ENCODE data around the gene CCDC121. TPM values are rescaled to one million over a fixed set of nuclear protein-coding genes. Genes with fewer than 3 reads are reported as not detected.
"Not testable (repeated sequence)": the region's sequence is repeated elsewhere in the genome, so short reads cannot be mapped to it uniquely, and the experiment has no call there.

CCDC121 gene
- total RNA-seq, 1 experiment from 2014 or later = 3.3 TPM

DNA sequence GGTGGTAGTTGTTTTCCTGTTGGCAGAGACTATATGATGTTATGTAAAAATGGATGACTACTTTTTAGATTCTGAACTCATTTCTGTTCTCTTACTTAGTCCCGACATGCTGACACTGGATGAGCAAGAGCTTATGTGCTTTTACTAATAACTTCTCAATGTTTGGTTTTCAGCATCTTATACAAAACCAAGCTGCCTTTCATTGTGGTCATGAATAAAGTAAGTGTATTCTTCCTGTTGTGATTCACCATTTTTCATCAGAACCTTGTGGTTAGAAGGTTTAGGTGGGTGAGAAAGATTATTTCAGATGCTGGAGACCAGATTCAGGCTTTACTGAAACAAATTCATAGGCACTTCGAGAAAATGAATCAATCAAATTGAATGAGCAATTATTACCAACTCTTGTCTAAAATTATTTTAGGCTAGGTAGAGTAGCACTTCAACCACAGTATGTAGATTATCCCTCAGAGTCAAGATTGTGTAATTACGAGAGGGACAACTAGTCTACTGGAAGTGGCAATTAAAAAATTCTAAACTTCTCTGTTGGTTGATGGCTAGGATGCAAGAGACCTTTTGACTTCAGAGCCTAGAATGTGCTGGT is 9.3 kb upstream of the CCDC121 start:
- POLR2A ChIA-PET (ENCODE audit: low non-redundant PET) = no interaction called here
- no peaks in the 10 kb centered on the region for H3K27me3 ChIP-seq (replicated peaks; ENCODE audit: insufficient read depth, low read depth, low read length, poor library complexity)
- intact Hi-C loops (cut with micrococcal nuclease; ENCODE audit: unreplicated experiment) = no loop called here
- TF ChIP-seq EZH2 (IDR thresholded peaks at IDR 0.05; ENCODE audit: borderline replicate concordance, low read depth, low read length, poor library complexity, severe bottlenecking) = no peak
- TF ChIP-seq, protein P1, sequence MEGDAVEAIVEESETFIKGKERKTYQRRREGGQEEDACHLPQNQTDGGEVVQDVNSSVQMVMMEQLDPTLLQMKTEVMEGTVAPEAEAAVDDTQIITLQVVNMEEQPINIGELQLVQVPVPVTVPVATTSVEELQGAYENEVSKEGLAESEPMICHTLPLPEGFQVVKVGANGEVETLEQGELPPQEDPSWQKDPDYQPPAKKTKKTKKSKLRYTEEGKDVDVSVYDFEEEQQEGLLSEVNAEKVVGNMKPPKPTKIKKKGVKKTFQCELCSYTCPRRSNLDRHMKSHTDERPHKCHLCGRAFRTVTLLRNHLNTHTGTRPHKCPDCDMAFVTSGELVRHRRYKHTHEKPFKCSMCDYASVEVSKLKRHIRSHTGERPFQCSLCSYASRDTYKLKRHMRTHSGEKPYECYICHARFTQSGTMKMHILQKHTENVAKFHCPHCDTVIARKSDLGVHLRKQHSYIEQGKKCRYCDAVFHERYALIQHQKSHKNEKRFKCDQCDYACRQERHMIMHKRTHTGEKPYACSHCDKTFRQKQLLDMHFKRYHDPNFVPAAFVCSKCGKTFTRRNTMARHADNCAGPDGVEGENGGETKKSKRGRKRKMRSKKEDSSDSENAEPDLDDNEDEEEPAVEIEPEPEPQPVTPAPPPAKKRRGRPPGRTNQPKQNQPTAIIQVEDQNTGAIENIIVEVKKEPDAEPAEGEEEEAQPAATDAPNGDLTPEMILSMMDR (conservative IDR thresholded peaks at IDR 0.05; ENCODE audit: low read depth, low read length) = no peak
- peaks cover 72% of the 10 kb centered on the region for H3K36me3 ChIP-seq (ENCODE audit: insufficient read depth, low read length, poor library complexity, severe bottlenecking)
- CTCF ChIA-PET = no interaction called here
- no peaks in the 10 kb centered on the region for H3K9me3 ChIP-seq (ENCODE audit: low read depth, low read length, poor library complexity, severe bottlenecking)
- no TSS peak for BruUV-seq (replicated peaks)
- no peaks in the 10 kb centered on the region for H3K4me1 ChIP-seq (ENCODE audit: insufficient read depth, low read length, poor library complexity, severe bottlenecking)
- no peak for DNase-seq (ENCODE audit: low spot score)
- H3K4me3 ChIP-seq (ENCODE audit: low read depth, low read length, poor library complexity, severe bottlenecking) = no peak overlapping the region
- H3K27ac ChIP-seq (ENCODE audit: low read depth, low read length, poor library complexity, severe bottlenecking) = no peak overlapping the region

DNA sequence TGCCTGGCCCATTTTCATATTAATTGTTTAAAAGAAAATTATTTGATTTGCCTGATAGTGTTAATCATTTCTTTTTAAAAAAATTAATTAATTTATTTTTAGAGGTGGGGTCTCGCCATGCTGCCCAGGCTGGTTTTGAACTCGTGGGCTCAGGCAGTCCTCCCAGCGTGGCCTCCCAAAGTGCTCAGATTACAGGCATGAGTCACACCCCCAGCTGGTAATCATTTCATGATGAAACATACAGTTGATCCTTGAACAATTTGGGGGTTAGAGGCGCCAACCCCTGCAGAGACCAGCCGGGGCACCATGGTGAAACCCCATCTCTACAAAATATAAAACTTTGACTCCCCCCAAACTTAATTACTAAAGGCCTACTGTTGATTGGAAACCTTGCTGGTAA is 8.0 kb upstream of the CCDC121 start:
- Histone ChIP-seq H3K27ac (ENCODE audit: low read depth, low read length, poor library complexity, severe bottlenecking) (no peak overlapping the region), H3K4me1 (ENCODE audit: insufficient read depth, low read length, poor library complexity, severe bottlenecking) (no peaks in the 10 kb centered on the region), H3K9me3 (ENCODE audit: low read depth, low read length, poor library complexity, severe bottlenecking) (no peaks in the 10 kb centered on the region), H3K36me3 (ENCODE audit: insufficient read depth, low read length, poor library complexity, severe bottlenecking) (peaks cover 70% of the 10 kb centered on the region), H3K27me3 (replicated peaks; ENCODE audit: insufficient read depth, low read depth, low read length, poor library complexity) (no peaks in the 10 kb centered on the region), H3K4me3 (ENCODE audit: low read depth, low read length, poor library complexity, severe bottlenecking) (no peak overlapping the region)
- no peak for TF ChIP-seq EZH2 (IDR thresholded peaks at IDR 0.05; ENCODE audit: borderline replicate concordance, low read depth, low read length, poor library complexity, severe bottlenecking)
- TF ChIP-seq, protein P1 (conservative IDR thresholded peaks at IDR 0.05; ENCODE audit: low read depth, low read length) = no peak
- intact Hi-C loops (cut with micrococcal nuclease; ENCODE audit: unreplicated experiment) = no loop called here
- ChIA-PET CTCF (no interaction called here), POLR2A (ENCODE audit: low non-redundant PET) (no interaction called here)
- DNase-seq (ENCODE audit: low spot score) = peak; percentile 28
- BruUV-seq (replicated peaks) = no TSS peak

DNA sequence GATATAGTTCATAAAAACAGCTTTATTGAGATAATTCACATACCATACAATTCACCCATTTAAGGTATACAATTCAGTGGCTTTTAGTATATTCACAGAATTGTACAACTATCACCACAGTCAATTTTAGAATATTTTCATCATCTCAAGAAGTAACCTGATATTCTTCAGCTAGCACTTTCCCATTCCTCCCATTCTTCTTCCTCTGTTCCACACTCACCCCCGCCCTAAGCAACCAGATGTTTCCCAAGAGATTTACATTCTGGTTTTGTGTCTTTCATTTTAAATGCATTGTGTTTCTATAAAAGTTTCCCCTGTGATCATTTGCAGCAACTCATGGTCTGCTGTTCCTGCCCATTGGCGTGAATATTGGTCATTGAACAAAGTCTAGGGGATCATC is 5.5 kb upstream of the CCDC121 start:
- DNase-seq (ENCODE audit: low spot score) = no peak
- CTCF ChIA-PET = no interaction called here
- TF ChIP-seq EZH2 (IDR thresholded peaks at IDR 0.05; ENCODE audit: borderline replicate concordance, low read depth, low read length, poor library complexity, severe bottlenecking) = no peak
- TF ChIP-seq, protein P1 (conservative IDR thresholded peaks at IDR 0.05; ENCODE audit: low read depth, low read length) = no peak
- intact Hi-C loops (cut with micrococcal nuclease; ENCODE audit: unreplicated experiment) = no loop called here
- H3K27ac ChIP-seq (ENCODE audit: low read depth, low read length, poor library complexity, severe bottlenecking) = no peak overlapping the region
- H3K9me3 ChIP-seq (ENCODE audit: low read depth, low read length, poor library complexity, severe bottlenecking) = no peaks in the 10 kb centered on the region
- H3K27me3 ChIP-seq (replicated peaks; ENCODE audit: insufficient read depth, low read depth, low read length, poor library complexity) = no peaks in the 10 kb centered on the region
- H3K4me3 ChIP-seq (ENCODE audit: low read depth, low read length, poor library complexity, severe bottlenecking) = no peak overlapping the region
- no peaks in the 10 kb centered on the region for H3K4me1 ChIP-seq (ENCODE audit: insufficient read depth, low read length, poor library complexity, severe bottlenecking)
- no TSS peak for BruUV-seq (replicated peaks)
- peaks cover 63% of the 10 kb centered on the region for H3K36me3 ChIP-seq (ENCODE audit: insufficient read depth, low read length, poor library complexity, severe bottlenecking)
- POLR2A ChIA-PET (ENCODE audit: low non-redundant PET) = no interaction called here

DNA sequence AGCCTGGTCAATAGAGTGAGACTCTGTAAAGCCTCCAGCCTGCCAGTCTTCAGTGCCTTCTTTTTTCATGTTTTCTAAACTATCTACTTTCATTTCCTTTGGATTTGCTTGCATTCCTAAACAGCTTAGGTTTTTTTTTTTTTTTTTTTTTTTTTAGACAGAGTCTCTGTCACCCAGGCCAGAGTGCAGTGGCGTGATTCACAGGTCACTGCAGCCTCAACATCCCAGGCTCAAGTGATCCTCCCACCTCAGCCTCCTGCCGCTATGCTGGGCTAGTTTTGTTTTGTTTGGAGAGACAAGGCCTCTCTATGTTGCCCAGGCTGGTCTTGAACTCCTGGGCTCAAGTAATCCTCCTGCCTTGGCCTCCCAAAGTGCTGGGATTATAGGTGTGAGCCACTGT is 1.4 kb upstream of the CCDC121 start:
- H3K27me3 ChIP-seq (replicated peaks; ENCODE audit: insufficient read depth, low read depth, low read length, poor library complexity); H3K4me3 ChIP-seq (ENCODE audit: low read depth, low read length, poor library complexity, severe bottlenecking); POLR2A ChIA-PET (ENCODE audit: low non-redundant PET); BruUV-seq (replicated peaks); CTCF ChIA-PET; H3K4me1 ChIP-seq (ENCODE audit: insufficient read depth, low read length, poor library complexity, severe bottlenecking); DNase-seq (ENCODE audit: low spot score); intact Hi-C loops (cut with micrococcal nuclease; ENCODE audit: unreplicated experiment); H3K9me3 ChIP-seq (ENCODE audit: low read depth, low read length, poor library complexity, severe bottlenecking); H3K27ac ChIP-seq (ENCODE audit: low read depth, low read length, poor library complexity, severe bottlenecking): not testable (repeated sequence)
- H3K36me3 ChIP-seq (ENCODE audit: insufficient read depth, low read length, poor library complexity, severe bottlenecking) = peaks cover 36% of the 10 kb centered on the region

Measured in A673 (cell line).